ENCODE results near the gene HSPBP1.

Gene HSPBP1

DNA sequence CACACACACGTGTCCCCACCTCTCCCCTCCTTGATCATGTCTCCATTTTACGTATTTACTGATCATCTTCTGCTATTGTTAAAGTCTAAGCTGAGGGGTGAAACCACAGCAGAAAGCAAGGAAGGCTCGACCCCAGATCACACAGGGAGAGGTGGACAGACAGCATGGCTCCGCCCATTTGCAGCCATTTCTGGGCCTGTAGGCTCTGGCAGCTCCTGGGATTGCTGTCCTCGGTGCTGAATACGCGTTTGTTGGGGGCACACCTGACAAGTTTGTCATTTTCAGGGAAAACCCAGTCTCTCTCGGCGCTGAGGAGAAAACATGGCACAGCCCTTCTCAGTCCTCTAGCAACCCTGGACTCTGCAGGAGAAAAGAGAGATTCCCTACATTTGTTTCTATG, 59.4 kb downstream of the HSPBP1 start:
- ATAC-seq (replicated peaks; ENCODE audit: extremely low read depth, poor library complexity, severe bottlenecking) (no peak), DNase-seq (ENCODE audit: low spot score in 2 of 2) (no peak)
- Mint-ChIP-seq H3K9me3 (peaks cover 3% of the 10 kb centered on the region), H3K4me3 (no peak overlapping the region), H3K27ac (ENCODE audit: low read depth) (no peak overlapping the region), H3K36me3 (ENCODE audit: insufficient read depth) (peaks cover 15% of the 10 kb centered on the region), H3K27me3 (no peaks in the 10 kb centered on the region), H3K4me1 (peaks cover 20% of the 10 kb centered on the region)

DNA sequence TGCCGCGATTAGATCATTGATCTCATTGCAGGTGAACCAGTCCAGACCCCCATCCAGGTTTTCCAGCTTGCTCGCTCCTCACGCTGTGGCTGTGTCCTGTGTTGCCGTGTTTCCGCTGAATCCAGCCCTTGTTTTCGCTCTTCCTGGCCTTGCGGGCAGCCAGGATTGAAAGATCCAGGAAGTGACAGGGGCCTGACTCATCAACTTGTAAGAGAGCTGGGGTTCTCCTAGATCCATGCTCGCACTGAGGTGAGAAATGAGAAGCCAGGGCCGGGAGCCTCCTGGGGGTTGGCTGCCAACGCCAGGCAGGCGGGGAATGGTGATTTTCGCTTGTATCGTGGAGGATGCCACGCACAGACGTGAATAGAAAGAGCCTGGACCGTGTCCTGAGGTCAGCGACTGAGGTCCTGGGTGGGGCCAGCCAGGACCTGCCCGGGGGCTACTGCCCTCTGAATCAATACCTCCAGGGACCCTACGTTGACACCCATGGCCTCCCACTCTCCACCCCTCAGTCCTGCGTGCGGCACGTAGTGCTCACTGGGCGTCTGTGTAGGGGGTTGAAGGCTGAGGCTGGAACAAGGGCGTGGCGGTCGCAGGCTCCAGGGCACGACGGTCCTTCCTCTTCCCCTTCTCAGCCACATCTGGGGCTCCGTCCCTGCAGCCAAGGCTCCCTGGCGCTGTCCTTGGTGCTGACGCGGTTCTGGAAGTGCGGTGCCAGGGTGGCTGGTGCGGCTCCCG, 63.3 kb downstream of the HSPBP1 start:
- Mint-ChIP-seq H3K36me3 (ENCODE audit: insufficient read depth) (peaks cover 8% of the 10 kb centered on the region), H3K27ac (ENCODE audit: low read depth) (no peak overlapping the region), H3K27me3 (peaks cover 23% of the 10 kb centered on the region), H3K4me1 (peaks cover 15% of the 10 kb centered on the region), H3K4me3 (no peak overlapping the region), H3K9me3 (peaks cover 5% of the 10 kb centered on the region)
- ATAC-seq (replicated peaks; ENCODE audit: extremely low read depth, poor library complexity, severe bottlenecking), result peak; percentile 24
- no peak for DNase-seq (ENCODE audit: low spot score in 2 of 2)

DNA sequence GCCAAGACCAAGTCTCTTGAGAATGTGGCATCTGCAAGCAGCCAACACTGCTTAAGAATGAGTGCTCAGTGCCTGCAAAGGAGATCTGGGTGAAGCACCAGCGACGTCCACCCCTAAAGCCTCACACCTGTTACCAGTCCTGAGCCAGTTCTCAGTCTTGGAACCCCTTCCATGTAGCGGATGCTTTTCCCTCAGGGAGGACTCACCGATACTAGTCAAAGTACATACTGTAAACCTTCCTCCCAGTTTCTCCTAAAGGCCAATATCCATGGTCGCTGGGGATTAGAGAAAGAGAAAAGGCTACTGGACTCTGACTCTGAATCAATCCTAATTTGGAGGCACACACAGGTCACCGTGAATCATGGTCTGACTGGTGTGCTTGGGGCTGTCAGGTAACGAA, 66.4 kb downstream of the HSPBP1 start:
- Mint-ChIP-seq H3K4me1 (peaks cover 11% of the 10 kb centered on the region), H3K4me3 (no peak overlapping the region), H3K36me3 (ENCODE audit: insufficient read depth) (peaks cover 6% of the 10 kb centered on the region), H3K27me3 (peaks cover 36% of the 10 kb centered on the region), H3K27ac (ENCODE audit: low read depth) (no peak overlapping the region), H3K9me3 (peaks cover 5% of the 10 kb centered on the region)
- ATAC-seq (replicated peaks; ENCODE audit: extremely low read depth, poor library complexity, severe bottlenecking), result no peak
- no peak for DNase-seq (ENCODE audit: low spot score in 2 of 2)

DNA sequence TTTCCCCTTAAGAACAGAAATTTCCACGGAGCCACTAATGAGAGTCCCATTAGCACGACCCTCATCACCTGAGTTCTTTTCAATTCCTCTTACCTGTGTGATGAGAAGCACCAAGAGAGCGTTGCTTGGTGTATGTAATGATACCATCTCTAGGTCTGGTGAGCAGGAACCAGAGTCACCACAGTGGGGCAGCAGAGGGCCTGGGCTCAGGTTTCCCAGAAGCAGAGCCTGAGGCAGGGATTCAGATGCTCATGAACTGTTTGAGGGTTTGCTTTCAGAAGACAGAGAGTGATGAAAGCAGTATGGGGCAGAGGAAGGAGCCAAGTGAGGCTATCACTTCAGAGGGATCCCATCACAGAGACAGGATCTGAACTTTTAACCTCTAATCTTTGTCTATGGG, 67.5 kb downstream of the HSPBP1 start:
- peaks cover 5% of the 10 kb centered on the region for H3K9me3 Mint-ChIP-seq
- H3K4me3 Mint-ChIP-seq, result no peak overlapping the region
- DNase-seq (ENCODE audit: low spot score in 2 of 2) (no peak), ATAC-seq (replicated peaks; ENCODE audit: extremely low read depth, poor library complexity, severe bottlenecking) (no peak)
- H3K4me1 Mint-ChIP-seq, result peaks cover 11% of the 10 kb centered on the region
- peaks cover 38% of the 10 kb centered on the region for H3K27me3 Mint-ChIP-seq
- H3K27ac Mint-ChIP-seq (ENCODE audit: low read depth), result no peak overlapping the region
- H3K36me3 Mint-ChIP-seq (ENCODE audit: insufficient read depth), result peaks cover 5% of the 10 kb centered on the region

Measured in central memory CD8-positive, alpha-beta T cell (primary cell).